H1 (cell line): ENCODE results near the gene MRFAP1.
"Not testable (repeated sequence)": the region's sequence is repeated elsewhere in the genome, so short reads cannot be mapped to it uniquely, and the experiment has no call there.

Experiments
- BACH1 ChIP-seq: IDR thresholded peaks from 2 replicates; pipeline ENCODE4 v1.6.1; 2012; ENCODE audit warnings: low read length, improper control_type of control experiment
- EZH2 ChIP-seq: fragments of 200-600 bp; sonication (generic); IDR thresholded peaks from 2 replicates; pipeline ENCODE4 v1.7.1; 2012; ENCODE audit warnings: low read depth, mild to moderate bottlenecking, moderate library complexity, low read length, inconsistent platforms; ENCODE audit not compliant: severe bottlenecking
- KDM1A ChIP-seq: fragments of 200-600, 300-600 bp; sonication (generic); IDR thresholded peaks from 2 replicates; pipeline ENCODE4 v1.7.1; 2016; ENCODE audit warnings: mild to moderate bottlenecking, low read length, borderline replicate concordance
- TAF1 ChIP-seq: IDR thresholded peaks from 2 replicates; pipeline ENCODE4 v1.6.1; 2011; ENCODE audit warnings: mild to moderate bottlenecking, low read depth, low read length

DNA sequence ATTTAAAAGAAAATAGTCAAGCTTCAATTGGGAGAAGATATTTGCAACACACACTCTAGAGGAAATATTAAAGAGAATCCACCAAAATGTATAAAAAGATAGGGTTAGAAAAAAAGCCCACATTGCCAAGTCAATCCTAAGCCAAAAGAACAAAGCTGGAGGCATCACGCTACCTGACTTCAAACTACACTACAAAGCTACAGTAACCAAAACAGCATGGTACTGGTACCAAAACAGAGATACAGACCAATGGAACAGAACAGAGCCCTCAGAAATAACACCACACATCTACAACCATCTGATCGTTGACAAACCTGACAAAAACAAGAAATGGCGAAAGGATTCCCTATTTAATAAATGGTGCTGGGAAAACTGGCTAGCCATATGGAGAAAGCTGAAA lies 13.7 kb downstream of the MRFAP1 start:
- TF ChIP-seq EZH2, TAF1, BACH1, KDM1A: not testable (repeated sequence)
